GM19240 (cell line): ENCODE measurements around the gene ATP6V0E1.
"Not testable (repeated sequence)": the region's sequence is repeated elsewhere in the genome, so short reads cannot be mapped to it uniquely, and the experiment has no call there.

Experiments
- DNase-seq: peaks from one replicate; pipeline ENCODE4 v3.0.0; 2011; ENCODE audit warnings: low spot score; ENCODE audit not compliant: insufficient read length

Gene ATP6V0E1

DNA sequence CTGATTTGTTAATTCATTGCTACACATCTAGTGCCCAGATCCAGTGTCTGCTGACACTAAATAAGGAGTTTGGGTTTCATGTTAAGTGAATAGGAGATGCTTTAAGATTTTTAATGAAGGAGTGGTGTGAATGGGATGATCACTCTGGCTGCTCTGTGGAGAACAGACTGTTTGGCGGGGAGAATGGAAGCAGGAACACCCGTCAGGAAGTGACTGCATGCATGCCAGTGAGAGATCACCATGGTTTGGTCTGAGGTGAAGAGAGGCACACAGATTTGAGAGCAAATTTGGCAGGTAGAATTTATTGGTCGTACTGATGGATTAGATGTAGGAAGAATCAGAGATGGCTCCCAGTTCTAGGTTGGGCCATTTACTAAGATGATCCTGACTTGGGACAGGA is 19.8 kb downstream of the ATP6V0E1 start:
- DNase-seq, result no peak

GRCh38 chr5:173004013-173004412 is 20.4 kb downstream of the ATP6V0E1 start:
- DNase-seq, result no peak

- DNase-seq, result no peak
Observed at GRCh38 chr5:173004447-173004846, 20.9 kb downstream of the ATP6V0E1 start.

- no peak for DNase-seq
Observed at GRCh38 chr5:173010021-173010420, 26.4 kb downstream of the ATP6V0E1 start.

GRCh38 chr5:173010547-173011464 is 27.2 kb downstream of the ATP6V0E1 start:
- no peak for DNase-seq

GRCh38 chr5:173011566-173011965 is 28.0 kb downstream of the ATP6V0E1 start:
- no peak for DNase-seq

DNA sequence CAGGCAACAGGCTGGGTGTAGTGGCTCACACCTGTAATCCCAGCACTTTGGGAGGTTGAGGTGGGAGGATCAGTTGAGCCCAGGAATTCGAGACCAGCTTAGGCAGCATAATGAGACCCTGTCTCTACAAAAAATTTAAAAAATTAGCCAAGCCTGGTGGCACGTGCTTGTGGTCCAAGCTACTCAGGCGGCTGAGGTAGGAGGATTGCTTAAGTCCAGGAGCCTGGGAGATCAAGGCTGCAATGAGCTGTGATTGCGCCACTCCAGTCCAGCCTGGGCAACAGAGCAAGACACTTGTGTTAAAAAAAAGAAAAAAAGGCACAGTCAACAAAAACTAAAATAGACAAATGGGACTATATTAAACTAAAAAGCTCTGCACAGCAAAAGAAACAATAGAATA is 29.3 kb downstream of the ATP6V0E1 start:
- no peak for DNase-seq

- no peak for DNase-seq
Observed at GRCh38 chr5:173014671-173015070, 31.1 kb downstream of the ATP6V0E1 start.

DNA sequence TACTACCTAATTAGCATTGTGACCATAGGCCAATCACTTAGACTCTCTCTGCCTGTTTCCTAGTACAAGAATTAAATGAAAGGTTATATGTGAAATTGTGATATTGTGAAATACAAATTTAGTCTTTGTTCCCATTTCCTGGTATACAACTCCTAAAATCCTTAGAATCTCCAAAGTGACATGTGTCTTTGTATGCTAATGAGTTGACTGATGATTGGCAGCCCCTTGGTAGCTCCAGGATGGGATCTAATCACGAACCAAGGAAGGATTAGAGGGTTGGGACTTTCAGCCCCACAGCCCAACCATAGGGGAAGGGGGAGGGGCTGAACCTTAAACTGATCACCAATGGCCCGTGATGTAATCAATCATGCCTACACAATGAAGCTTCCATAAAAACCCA is 31.6 kb downstream of the ATP6V0E1 start:
- no peak for DNase-seq

GRCh38 chr5:173015598-173016455 is 32.3 kb downstream of the ATP6V0E1 start:
- no peak for DNase-seq

DNA sequence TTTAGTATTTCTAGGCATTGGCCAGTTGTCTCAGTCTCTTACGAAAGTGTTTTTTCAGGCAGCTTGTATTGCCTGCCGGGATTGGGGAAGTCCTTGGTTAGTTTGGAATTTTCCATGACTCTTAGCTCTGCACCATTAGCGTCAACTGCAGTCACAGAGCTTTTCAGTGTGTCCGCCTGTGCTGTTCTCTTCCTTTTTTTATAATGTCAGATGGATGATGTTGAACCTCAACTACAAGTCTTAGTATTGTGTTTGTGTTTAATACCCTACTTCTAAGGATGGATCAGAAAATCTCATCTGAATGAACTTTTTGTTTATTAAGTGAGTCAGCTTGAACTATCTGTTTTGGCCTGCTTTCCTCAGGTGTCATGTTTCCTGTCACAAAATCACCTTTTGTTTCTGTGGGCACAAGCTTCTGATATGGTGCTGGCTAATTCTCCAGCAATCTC is 33.1 kb downstream of the ATP6V0E1 start:
- DNase-seq, result no peak

GRCh38 chr5:173017087-173017486 is 33.5 kb downstream of the ATP6V0E1 start:
- not testable (repeated sequence) for DNase-seq

DNA sequence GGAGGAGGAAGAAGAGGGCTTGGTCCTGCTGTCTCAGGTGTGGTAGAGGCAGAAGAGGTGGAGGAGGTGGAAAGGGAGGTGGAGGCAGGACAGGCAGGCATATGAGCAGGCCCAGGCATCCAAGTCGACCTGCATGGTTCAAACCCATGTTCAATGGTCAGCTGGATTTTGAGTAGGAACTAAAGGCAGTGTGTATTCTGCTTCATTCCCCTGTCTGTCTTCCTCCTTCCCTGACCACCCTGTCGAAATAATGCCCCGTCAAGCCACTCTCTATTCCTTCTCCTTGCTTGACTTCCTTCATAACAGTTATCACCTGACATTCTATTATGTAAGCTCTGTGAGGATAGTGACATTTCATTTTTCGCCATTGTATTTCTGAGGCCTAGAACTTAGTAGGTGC is 34.8 kb downstream of the ATP6V0E1 start:
- no peak for DNase-seq

GRCh38 chr5:173020154-173020581 is 36.6 kb downstream of the ATP6V0E1 start:
- DNase-seq, result no peak

DNA sequence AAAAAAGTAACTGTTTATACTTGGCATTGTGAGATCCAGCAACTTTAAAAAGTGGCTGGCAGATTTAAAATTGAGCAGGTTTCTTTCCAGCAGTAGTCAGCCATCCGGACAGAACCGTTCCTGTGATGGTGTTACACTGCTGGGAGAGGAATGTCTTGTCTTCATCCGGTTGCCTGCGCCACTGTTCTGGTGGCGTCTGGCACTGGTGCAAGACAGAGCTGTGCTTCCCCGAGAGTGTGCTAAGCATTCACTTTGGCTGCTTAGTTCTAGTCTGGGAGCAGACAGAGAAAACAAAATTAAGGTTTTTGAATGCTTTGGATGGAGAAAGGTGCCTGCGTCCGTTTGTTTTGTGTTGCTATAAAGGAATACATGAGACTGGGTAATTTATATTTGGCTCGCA is 37.1 kb downstream of the ATP6V0E1 start:
- DNase-seq, result no peak

- DNase-seq, result no peak
Observed at GRCh38 chr5:173025651-173026050, 42.1 kb downstream of the ATP6V0E1 start.

- DNase-seq, result no peak
Observed at GRCh38 chr5:173027905-173028304, 44.3 kb downstream of the ATP6V0E1 start.

- DNase-seq, result no peak
Observed at GRCh38 chr5:173028811-173029327, 45.3 kb downstream of the ATP6V0E1 start.

DNA sequence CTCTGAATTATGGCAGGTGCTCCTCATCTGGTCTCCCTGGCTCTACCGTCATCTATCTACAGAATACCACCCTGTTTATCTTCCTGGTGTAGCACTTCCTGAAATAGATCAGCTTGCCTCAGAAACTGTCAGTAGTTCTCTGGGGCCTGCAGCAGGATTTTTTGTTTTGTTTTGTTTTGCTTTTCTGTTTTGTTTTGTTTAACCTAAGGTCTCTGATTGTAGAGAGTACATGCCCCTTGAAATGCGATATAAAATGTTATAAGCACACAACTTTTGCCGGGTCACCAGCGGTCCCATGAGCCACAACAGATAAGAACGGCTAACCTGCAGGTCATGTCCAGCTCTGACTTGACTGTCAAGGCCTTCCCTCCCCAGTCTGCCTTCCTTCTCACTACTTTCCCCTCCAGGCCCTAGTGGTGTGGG is 45.9 kb downstream of the ATP6V0E1 start:
- DNase-seq, result no peak

- DNase-seq, result not testable (repeated sequence)
Observed at GRCh38 chr5:173032096-173032495, 48.5 kb downstream of the ATP6V0E1 start.

DNA sequence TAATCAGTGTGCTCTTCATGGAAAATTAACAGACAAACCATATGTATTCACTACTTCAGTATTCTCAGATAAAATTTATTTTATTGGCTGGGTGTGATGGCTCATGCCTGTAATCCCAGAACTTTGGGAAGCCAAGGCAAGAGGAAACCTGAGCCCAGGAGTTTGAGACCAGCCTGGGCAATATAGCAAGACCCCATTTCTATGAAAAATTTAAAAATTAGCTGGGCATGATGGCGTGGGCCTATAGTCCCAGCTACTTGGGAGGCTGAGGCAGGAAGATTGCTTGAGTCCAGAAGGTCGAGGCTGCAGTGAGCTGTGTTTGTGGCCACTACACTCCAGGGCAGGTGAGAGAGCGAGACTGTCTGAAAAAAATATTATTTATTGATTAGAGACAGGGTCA is 49.2 kb downstream of the ATP6V0E1 start:
- DNase-seq, result no peak

DNA sequence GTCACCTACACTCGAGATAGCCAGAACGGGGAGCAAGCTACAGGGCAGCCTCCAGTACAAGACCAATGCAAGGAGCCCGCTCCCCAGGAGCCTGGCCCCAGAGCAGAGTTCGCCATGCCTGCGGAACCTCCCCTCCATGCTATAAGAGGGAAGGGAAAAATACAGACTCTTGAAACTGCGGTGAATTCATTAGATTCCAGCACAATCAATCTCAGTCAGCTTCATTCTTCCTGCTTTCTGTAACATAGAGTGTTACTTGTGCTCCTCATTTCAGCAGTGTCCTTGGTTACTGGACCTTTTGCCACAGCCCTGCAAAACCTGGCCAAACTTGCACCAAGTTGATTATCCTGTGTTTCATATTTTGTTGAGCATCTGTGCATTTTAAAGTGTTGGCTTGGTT is 50.4 kb downstream of the ATP6V0E1 start:
- no peak for DNase-seq
